Epithelial cell of proximal tubule (primary cell): ENCODE measurements around the gene TNIK. TPM values are rescaled to one million over a fixed set of nuclear protein-coding genes. Genes with fewer than 3 reads are reported as not detected.
A peak's percentile ranks its signal among the peaks of the same experiment; 100 is the strongest.

Source experiments
- DNase-seq: peaks from one replicate; pipeline ENCODE4 v3.0.0-alpha.2; 2011; ENCODE audit warnings: low read depth
- H3K4me3 ChIP-seq: 2 replicates; pipeline ENCODE4 v1.5.1; 2011; ENCODE audit warnings: low read depth, mild to moderate bottlenecking, low read length
- CTCF ChIP-seq: conservative IDR thresholded peaks from 2 replicates; pipeline ENCODE4 v1.5.1; 2012; ENCODE audit warnings: low read depth, mild to moderate bottlenecking, low read length
- total RNA-seq: library from RNA; depleted of rRNA; stranded (reverse); fragments of >200 nt; gene quantifications from 2 replicates; pipeline ENCODE4 v1.2.3, GENCODE V29; 2015

Gene TNIK
- total RNA-seq, 1 donor from 2014 or later: 11.8 TPM

DNA sequence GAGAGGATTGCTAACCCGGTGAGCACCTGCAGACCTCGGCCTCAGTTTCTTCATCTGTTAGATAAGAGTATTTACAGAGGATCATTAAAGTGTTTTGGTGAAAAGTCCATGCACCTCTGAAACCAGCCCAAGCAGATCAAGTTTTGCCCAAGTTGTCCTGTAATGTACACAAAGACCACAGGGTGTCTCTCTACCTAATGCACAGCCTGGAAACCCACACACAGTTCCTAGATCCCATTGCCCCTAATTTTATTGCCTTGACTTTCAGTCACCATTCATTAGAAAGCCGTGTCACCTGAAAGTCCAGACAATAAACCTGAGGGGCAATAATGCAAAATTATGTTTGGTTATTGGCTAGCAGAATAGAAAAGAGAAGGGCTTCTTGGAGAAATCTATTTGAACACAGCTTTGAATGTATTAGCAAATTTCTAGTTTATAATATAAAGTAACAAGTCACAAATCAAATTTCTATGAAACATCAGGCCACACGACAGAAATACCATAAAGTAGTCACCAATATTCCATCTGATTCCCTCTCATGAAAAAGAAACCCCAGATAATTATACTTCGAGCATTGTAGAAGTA lies 272.4 kb downstream of the TNIK start:
- peak; percentile 75 for TF ChIP-seq CTCF
- DNase-seq: no peak
- no peak overlapping the region for H3K4me3 ChIP-seq

GRCh38 chr3:171186817-171187500 lies 273.2 kb downstream of the TNIK start:
- DNase-seq: no peak
- no peak for TF ChIP-seq CTCF
- H3K4me3 ChIP-seq: no peak overlapping the region

- TF ChIP-seq CTCF: no peak
- H3K4me3 ChIP-seq: no peak overlapping the region
- DNase-seq: peak; percentile 75
Measured at GRCh38 chr3:171186383-171186782, 273.8 kb downstream of the TNIK start.

DNA sequence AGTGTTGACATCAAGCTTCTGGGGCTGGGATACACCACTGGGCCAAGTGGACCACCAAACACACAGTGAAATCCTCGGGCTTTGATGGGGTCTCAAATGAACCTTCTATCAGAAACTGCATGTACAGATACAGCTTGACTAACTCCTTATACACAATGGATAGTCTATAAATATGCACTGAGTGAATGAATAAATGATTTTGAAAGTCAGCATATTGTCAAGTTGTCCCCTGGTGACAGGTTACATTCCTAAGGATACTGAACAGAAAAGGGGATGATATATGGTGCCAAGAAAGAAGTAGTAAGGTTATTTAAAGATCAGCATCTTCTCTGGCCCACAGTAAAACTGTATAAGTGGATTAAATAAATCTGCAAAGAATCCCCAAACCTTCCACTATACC lies 274.2 kb downstream of the TNIK start:
- TF ChIP-seq CTCF: no peak
- no peak for DNase-seq
- no peak overlapping the region for H3K4me3 ChIP-seq

DNA sequence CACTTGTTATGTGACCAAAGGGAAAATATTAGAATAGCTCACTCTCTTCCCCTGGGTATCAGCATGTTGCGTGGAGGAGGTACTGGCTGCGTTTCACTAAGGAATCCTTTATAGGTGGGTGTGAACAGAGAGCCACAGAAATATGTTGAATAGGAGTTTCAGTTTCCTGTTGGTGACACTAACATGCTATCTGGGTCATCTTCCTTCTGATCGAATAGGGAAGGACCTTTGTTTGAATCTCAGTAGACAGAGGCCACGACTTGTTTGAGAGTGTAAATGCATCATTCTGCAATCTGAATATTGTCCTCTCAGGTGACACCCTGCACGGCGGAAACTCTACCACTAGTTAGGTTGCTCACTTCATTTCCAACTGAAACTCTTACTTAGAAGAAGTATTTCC lies 275.8 kb downstream of the TNIK start:
- no peak for TF ChIP-seq CTCF
- DNase-seq: no peak
- H3K4me3 ChIP-seq: no peak overlapping the region

GRCh38 chr3:171183042-171183441 lies 277.2 kb downstream of the TNIK start:
- no peak for DNase-seq

More at GRCh38 chr3:171183042-171183441, 277.2 kb downstream of the TNIK start:
- TF ChIP-seq CTCF: peak; percentile 34
- H3K4me3 ChIP-seq: no peak overlapping the region
